Superior temporal gyrus (tissue), 1 donor: ENCODE results near the gene RBM38.

Experiments used
- DNase-seq: peaks from one replicate; pipeline ENCODE4 v3.0.0-alpha.2; 2016; ENCODE audit errors: extremely low spot score

Gene RBM38

GRCh38 chr20:57374931-57375651 is 16.1 kb upstream of the RBM38 start:
- no peak for DNase-seq

- DNase-seq: no peak
These were observed 15.5 kb upstream of the RBM38 start for GRCh38 chr20:57375652-57376230.

GRCh38 chr20:57377350-57377749 is 13.8 kb upstream of the RBM38 start:
- DNase-seq: no peak

GRCh38 chr20:57378107-57378506 is 13.1 kb upstream of the RBM38 start:
- DNase-seq: no peak

- DNase-seq: no peak
These were observed 12.4 kb upstream of the RBM38 start for GRCh38 chr20:57378646-57379262.

GRCh38 chr20:57379263-57379647 is 11.9 kb upstream of the RBM38 start:
- DNase-seq: no peak

- DNase-seq: no peak
These were observed 11.0 kb upstream of the RBM38 start for GRCh38 chr20:57380081-57380750.

GRCh38 chr20:57381596-57382503 is 9.3 kb upstream of the RBM38 start:
- DNase-seq: peak; percentile 96

GRCh38 chr20:57382516-57382915 is 8.7 kb upstream of the RBM38 start:
- DNase-seq: no peak

- no peak for DNase-seq
These were observed 7.5 kb upstream of the RBM38 start for GRCh38 chr20:57383447-57384347.

- no peak for DNase-seq
These were observed 6.7 kb upstream of the RBM38 start for GRCh38 chr20:57384486-57384885.

GRCh38 chr20:57384953-57385761 is 6.0 kb upstream of the RBM38 start:
- no peak for DNase-seq

- DNase-seq: no peak
These were observed 5.3 kb upstream of the RBM38 start for GRCh38 chr20:57385940-57386339.

- no peak for DNase-seq
These were observed 4.4 kb upstream of the RBM38 start for GRCh38 chr20:57386762-57387161.

- DNase-seq: no peak
These were observed 3.7 kb upstream of the RBM38 start for GRCh38 chr20:57387463-57387862.

GRCh38 chr20:57387945-57388371 is 3.2 kb upstream of the RBM38 start:
- DNase-seq: no peak

- DNase-seq: peak; percentile 54
These were observed 2.1 kb upstream of the RBM38 start for GRCh38 chr20:57388953-57389694.

- DNase-seq: no peak
These were observed 1.2 kb upstream of the RBM38 start for GRCh38 chr20:57389695-57390603.
